Activated CD8-positive, alpha-beta memory T cell treated with anti-CD3 and anti-CD28 coated beads, Interleukin-2, amount 50 U/mL, for 48 hours (primary cell): ENCODE measurements around the gene GPI.

Source experiments
- DNase-seq: peaks from one replicate; pipeline ENCODE4 v3.0.0-alpha.2; 2020

Gene GPI

DNA sequence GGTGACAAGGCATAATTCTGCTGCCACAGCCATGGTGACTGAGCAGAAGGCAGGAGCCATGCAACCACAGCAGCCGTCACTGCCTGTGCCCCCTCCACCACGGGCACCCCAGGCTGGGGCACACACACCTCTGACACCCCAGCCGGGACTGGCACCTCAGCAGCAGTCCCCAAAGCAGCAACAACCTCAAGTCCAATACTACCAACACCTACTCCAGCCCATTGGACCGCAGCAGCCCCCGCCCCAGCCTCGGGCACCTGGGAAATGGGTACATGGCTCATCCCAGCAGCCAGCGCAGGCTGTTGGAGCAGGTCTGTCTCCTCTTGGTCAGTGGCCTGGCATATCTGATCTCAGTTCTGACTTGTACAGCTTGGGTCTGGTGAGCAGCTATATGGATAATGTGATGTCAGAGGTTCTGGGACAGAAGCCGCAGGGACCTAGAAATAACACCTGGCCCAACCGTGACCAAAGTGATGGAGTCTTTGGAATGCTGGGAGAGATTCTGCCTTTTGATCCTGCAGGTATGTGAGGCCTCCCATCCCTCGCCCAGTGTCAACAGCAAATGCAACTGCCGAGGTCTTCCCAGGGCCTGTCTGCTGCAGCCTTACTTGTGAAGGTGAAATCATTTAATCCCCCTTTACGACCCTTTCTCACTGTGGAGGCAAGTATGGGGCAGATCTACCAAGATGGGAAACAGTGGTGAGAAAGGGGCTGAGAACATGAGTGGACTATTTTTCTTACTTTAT, 22.9 kb upstream of the GPI start:
- no peak for DNase-seq

DNA sequence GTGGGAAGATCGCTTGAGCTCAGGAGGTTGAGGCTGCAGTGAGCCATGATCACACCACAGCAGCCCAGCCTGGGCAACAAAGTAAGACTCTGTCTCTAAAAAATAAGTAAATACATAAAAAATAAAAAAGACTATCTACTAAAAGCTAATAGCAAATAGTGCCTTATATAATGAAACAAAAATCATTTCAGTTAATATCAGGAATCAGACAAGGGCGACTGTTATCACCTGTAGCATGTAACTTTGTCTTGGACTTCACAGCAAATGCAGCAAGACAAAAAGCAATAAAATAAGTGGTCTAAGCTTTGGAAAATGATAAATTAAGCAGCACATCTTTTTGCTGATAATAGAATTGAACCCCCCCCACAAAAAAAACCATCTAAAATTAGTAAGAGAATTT, 21.2 kb upstream of the GPI start:
- DNase-seq = no peak

GRCh38 chr19:34345947-34346351, 19.0 kb upstream of the GPI start:
- peak; percentile 90 for DNase-seq

- DNase-seq = no peak
Observed at GRCh38 chr19:34347561-34348165, 17.3 kb upstream of the GPI start.

- no peak for DNase-seq
Observed at GRCh38 chr19:34348899-34349487, 16.0 kb upstream of the GPI start.

GRCh38 chr19:34350161-34350561, 14.8 kb upstream of the GPI start:
- DNase-seq = peak; percentile 72

DNA sequence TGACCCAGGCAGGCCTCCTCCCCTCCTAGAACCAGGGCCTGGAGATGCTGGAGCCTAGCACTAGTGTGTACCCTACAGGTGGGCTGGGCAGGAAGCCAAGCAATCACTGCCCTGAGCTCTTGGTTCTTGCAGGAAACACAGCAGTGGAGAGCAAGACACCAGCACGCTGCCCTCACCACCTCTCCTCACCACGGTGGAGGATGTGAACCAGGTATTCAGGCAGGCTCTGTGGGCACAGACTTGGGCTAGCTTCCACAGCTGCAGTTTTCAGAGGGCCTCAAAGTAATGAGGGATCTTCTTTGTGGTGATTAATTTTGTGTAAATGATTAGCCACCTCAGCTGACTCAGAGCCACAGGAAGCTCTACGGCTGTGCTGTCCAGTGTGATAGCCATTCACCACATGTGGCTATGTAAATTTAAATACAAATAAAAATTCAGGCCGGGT, 13.6 kb upstream of the GPI start:
- DNase-seq = no peak

DNA sequence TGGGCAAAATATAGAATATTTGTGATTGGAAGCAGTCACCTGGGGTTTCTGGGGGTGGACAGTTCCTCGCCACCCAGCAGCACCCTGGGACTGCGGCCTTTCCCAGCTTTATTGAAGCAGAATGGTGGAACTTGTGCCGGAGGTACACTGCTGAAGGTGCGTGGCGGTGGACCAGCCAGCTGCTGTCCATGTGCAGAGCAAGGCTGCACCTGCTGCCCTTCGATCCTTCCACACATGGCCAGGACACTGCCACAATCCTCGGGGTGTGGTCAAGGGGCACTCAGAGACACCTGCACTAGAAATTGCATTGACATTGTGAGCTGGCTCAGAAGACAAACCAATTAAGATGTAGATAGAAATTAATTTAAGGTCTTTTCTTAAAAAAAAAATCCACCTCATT, 11.4 kb upstream of the GPI start:
- DNase-seq = no peak

DNA sequence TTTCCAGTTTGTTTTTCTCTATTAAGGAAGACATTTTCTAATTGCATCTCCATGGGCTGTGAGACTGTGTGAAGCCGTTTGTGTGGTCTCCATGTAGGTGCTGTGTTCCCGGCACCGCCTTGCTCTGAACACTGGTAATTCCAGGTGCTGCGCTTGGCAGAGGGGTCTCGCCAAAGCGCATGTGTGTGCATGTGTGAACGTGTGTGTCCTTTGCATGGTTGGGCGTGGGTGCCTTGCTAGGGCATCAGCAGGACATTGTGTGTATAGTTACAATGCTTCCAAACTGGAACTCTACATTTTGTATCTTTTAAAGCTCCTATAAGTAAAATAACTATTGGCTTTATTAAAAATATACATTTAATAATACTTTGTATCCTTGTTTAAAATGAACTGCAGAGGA, 9.8 kb upstream of the GPI start:
- DNase-seq = no peak

DNA sequence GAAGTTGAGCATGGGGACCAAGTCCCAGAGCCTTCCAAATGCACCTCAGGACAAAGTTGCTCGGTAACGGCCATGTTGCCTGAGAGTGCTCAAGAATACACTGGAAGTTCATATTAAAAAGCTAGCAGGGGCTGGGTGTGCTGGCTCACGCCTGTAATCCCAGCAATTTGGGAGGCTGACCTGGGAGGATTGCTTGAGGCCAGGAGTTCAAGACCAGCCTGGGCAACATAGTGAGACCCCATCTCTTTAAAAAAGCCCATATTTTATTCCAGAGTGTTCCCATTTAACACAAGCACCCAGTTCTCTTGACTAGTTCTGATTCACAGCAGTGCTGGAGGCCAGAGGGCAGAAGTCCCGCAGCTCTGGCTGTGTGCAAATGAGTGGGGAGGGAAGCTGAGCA, 8.1 kb upstream of the GPI start:
- DNase-seq = no peak

- DNase-seq = no peak
Observed at GRCh38 chr19:34357431-34357830, 7.6 kb upstream of the GPI start.

- peak; percentile 100 for DNase-seq
Observed at GRCh38 chr19:34359140-34359953, 5.6 kb upstream of the GPI start.

DNA sequence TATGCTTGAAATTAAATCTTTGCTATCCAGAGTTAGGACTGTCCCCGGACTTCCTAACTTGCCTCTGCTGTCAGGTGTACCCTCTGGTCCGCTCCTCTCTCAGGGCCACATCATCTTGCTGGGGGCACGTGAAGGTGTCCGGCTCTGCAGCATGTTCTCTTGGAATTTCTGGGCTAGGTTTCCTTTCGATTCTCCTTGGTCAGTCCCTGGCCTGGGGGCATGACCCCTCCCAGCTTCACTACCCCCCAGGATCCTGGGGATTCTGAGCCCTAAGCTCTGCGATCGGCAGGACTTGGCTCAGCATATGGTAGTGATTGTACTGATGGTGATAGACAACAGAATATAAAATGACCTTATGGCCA, 5.1 kb upstream of the GPI start:
- DNase-seq = no peak

DNA sequence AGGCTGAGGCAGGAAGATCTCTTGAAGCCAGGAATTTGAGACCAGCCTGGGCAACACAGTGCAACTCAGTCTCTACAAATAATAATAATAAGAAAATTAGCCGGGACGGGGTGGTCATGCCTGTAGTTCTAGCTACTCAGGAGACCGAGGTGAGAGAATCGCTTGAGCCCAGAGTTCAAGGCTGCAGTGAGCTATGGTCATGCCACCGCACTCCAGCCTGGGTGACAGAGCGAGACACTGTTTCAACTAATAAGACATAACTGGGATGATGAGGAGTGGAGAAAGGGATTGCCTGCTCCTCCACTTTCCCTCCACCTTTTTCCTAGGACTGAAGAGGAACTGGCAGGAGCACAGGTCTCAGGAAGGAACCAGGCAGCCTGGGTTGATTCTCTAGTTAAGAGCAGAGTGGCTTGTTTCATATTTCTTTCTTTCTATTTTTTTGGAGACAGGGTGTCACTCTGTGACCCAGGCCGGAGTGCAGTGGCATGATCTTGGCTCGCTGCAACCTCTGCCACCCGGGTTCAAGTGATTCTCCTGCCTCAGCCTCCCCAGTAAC, 4.6 kb upstream of the GPI start:
- DNase-seq = no peak

GRCh38 chr19:34362679-34363069, 2.3 kb upstream of the GPI start:
- no peak for DNase-seq

- DNase-seq = no peak
Observed at GRCh38 chr19:34363094-34363493, 1.9 kb upstream of the GPI start.

DNA sequence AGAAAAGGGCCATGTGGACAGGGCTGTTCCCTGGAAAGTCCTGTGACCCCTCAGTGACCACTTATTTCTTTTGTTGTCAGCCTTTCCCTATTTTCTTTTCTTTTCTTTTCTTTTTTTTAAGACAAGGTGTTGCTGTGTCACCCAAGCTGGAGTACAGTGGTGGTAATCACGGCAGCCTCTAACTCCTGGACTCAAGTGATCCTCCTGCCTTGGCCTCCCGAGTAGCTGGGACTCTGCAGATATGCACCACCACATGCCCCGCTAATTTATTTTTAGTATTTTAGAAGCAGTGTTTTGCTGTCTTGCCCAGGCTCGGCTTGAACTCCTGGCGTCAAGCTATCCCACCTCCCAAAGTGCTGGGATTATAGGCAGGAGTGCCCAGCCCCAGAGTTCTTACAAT, 1.1 kb upstream of the GPI start:
- no peak for DNase-seq

- DNase-seq = no peak
Observed at GRCh38 chr19:34364462-34364829, 550 bp upstream of the GPI start.

DNA sequence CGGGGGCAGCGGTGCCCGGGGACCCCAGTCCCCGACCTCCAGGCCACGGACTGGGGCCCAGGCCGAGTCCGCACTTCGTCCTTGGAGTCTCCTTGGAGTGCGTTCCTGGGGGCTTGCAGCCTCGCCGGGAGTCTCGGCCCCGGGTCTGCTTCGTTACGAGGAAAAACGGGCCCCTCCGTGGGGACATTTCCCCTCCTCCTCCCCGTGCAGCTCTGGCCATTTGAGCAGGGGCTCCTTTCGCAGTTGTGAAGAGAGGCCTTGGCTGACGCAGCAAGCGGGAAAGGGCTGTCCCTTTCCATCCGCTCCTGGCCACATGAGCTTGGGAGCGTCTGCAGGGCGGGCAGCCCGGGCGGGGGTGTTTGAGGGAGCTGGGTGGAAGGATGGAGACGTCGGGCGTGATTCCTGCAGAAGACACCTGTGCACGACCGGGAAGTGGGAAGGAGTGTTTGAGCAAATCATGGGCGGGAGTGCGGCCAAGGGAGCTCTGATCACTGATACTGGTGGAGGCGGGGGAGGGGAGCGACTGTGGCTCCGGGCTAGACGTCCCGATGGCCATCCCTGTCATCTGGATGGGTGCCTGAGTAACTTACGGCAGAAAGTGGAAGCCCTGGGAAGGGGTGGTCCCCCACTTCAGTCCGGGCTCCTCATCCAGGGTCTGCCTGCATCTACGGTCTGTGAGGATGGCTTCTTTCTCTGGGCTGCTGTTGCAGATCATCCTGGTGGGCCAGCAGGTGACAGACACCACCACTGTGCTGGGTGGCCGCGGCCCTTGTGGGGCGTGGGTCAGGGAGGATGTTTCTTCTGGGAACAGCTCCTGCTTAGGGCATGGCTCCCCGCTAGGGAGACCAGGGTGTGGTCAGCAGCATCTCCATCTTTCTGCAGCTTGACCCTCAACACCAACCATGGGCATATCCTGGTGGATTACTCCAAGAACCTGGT, 736 bp downstream of the GPI start:
- no peak for DNase-seq

- no peak for DNase-seq
Observed at GRCh38 chr19:34366738-34367623, 2.0 kb downstream of the GPI start.

- DNase-seq = no peak
Observed at GRCh38 chr19:34367624-34367957, 2.6 kb downstream of the GPI start.
